GM19193 (cell line): ENCODE measurements around the gene TRIP12.

ENCODE experiments used
- POLR2A ChIP-seq: IDR thresholded peaks from 4 replicates; pipeline ENCODE4 v1.6.1; 2011; ENCODE audit not compliant: insufficient read depth, insufficient read length; ENCODE audit errors: extremely low read depth

The TRIP12 gene

GRCh38 chr2:229860334-229860733 lies 61.5 kb downstream of the TRIP12 start:
- TF ChIP-seq POLR2A, result no peak

- no peak for TF ChIP-seq POLR2A
Measured at GRCh38 chr2:229858351-229858750, 63.5 kb downstream of the TRIP12 start.

GRCh38 chr2:229857634-229858033 lies 64.2 kb downstream of the TRIP12 start:
- TF ChIP-seq POLR2A, result no peak

GRCh38 chr2:229856413-229856812 lies 65.4 kb downstream of the TRIP12 start:
- no peak for TF ChIP-seq POLR2A

GRCh38 chr2:229855116-229855515 lies 66.7 kb downstream of the TRIP12 start:
- no peak for TF ChIP-seq POLR2A

GRCh38 chr2:229852565-229852964 lies 69.2 kb downstream of the TRIP12 start:
- TF ChIP-seq POLR2A, result no peak

GRCh38 chr2:229851870-229852269 lies 69.9 kb downstream of the TRIP12 start:
- TF ChIP-seq POLR2A, result no peak

- TF ChIP-seq POLR2A, result no peak
Measured at GRCh38 chr2:229849073-229849472, 72.7 kb downstream of the TRIP12 start.

- TF ChIP-seq POLR2A, result no peak
Measured at GRCh38 chr2:229843613-229844012, 78.2 kb downstream of the TRIP12 start.

- TF ChIP-seq POLR2A, result no peak
Measured at GRCh38 chr2:229838729-229839128, 83.1 kb downstream of the TRIP12 start.

- TF ChIP-seq POLR2A, result no peak
Measured at GRCh38 chr2:229836847-229837246, 85.0 kb downstream of the TRIP12 start.

GRCh38 chr2:229835596-229836283 lies 86.1 kb downstream of the TRIP12 start:
- TF ChIP-seq POLR2A, result no peak

GRCh38 chr2:229832510-229832898 lies 89.3 kb downstream of the TRIP12 start:
- no peak for TF ChIP-seq POLR2A

GRCh38 chr2:229831805-229832509 lies 89.9 kb downstream of the TRIP12 start:
- TF ChIP-seq POLR2A, result no peak

GRCh38 chr2:229825476-229825875 lies 96.3 kb downstream of the TRIP12 start:
- no peak for TF ChIP-seq POLR2A

- no peak for TF ChIP-seq POLR2A
Measured at GRCh38 chr2:229821316-229821715, 100.5 kb downstream of the TRIP12 start.
